Uterus (tissue), 2 donors: Measurements from ENCODE around the gene KCTD3.

Source experiments
- CTCF ChIP-seq, 4 experiments: fragments of 200-600 bp in 2 of 4; fragments of 450-650 bp in 2 of 4; sonication (generic) in 2 of 4; IDR thresholded peaks; one replicate each; pipeline ENCODE4 v1.5.1; 2016 to 2019; ENCODE audit warnings: antibody characterized with exemption in 4 of 4, mild to moderate bottlenecking in 2 of 4, moderate library complexity in 1 of 4
- POLR2A ChIP-seq, 2 donors: fragments of 450-650 bp; IDR thresholded peaks; one replicate each; pipeline ENCODE4 v1.6.1; 2016; ENCODE audit warnings: antibody characterized with exemption in 2 of 2, mild to moderate bottlenecking in 1 of 2, moderate library complexity in 1 of 2

- no peak for TF ChIP-seq CTCF (IDR thresholded peaks at IDR 0.05)
- TF ChIP-seq POLR2A (IDR thresholded peaks at IDR 0.05), result no peak
Measured at GRCh38 chr1:215557504-215557903, 9.6 kb upstream of the KCTD3 start.
